NOMO-1 (cell line): ENCODE data around the gene MNDA.
A peak's percentile ranks its signal among the peaks of the same experiment; 100 is the strongest.
"Not testable (repeated sequence)": the region's sequence is repeated elsewhere in the genome, so short reads cannot be mapped to it uniquely, and the experiment has no call there.

ENCODE experiments used
- DNase-seq, 2 experiments: peaks; one replicate each; lab custom pipeline; 2025; ENCODE audit not compliant: unreplicated experiment in 2 of 2; lab: John Stamatoyannopoulos, UW

MNDA gene

GRCh38 chr1:158836038-158836437, 4.9 kb downstream of the MNDA start:
- DNase-seq, result no peak

DNA sequence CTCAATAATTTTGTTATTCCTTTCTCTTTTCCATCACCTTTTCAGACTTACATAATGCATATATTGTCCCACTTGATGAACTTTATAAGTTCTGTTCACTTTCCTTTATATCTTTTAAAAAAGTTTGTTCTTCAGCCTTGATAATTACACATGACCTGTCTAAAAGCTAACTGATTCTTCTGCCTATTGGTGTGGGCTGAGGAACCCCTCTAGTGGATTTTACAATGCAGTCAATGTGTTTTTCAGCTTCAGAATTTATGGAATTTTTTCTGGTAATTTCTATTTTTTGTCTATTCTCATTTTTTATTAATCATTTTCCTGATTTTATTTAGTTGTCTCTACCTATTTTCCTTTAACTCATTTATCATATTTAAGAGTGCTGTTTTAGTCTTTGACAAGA, 7.5 kb downstream of the MNDA start:
- DNase-seq, result no peak

DNA sequence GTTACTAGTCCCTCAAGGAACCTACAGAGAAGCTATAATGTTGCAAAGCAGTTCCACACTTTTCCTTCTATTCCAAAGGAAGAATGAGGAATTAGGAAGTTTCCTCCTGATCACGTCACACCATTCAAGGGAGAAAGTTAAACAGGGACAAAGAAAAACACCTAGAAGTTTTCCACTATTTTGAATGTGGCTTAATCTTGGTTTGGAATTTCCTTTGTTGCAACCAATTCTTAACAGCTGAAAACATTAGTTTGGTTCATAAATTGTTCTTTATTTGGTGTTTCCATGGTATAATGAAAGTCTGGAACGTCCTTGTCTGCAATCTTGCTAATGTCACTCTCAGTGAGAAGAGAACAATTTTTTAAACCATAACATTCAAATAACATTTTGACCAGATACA, 8.4 kb downstream of the MNDA start:
- DNase-seq, result no peak

DNA sequence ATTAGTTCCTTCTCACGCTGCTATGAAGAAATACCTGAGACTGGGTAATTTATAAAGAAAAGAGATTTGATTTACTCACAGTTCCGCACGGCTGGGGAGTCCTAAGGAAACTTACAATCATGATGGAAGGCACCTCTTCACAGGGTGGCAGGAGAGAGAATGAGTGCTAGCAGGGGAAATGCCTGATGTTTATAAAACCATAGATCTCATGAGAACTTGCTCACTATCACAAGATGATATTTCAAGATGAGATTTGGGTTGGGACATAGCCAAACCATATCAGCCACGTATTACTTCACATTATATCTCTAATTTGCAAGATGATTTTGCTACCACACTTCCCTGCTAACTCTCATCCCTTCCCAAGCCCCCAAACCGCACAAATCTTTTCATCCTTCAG, 9.1 kb downstream of the MNDA start:
- peak in 1 of 2 experiments; percentile 18 for DNase-seq

DNA sequence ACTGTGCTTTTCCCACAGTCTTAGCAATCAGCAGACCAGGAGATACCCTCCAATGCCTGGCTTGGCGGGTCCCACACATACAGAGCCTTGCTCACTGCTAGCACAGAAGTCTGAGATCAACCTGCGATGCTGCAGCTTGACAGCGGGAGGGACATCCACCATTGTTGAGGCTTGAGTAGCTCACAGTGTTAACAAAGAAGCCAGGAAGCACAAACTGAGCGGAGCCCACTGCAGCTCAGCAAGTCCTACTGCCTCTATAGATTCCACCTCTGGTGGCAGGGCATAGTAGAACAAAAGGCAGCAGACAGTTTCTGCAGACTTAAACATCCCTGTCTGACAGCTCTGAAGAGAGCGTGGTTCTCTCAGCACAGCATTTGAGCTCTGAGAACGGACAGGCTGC, 33.4 kb downstream of the MNDA start:
- no peak for DNase-seq

DNA sequence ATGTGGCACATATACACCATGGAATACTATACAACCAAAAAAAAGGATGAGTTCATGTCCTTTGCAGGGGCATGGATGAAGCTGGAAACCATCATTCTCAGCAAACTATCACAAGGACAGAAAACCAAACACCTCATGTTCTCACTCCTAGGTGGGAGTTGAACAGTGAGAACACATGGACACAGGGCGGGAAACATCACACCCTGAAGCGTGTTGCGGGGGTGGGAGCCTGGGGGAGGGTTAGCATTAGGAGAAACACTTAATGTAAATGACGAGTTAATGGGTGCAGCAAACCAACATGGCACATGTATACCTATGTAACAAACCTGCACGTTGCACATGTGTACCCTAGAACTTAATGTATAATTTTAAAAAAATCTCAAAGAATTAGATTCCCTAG, 39.3 kb downstream of the MNDA start:
- not testable (repeated sequence) for DNase-seq

DNA sequence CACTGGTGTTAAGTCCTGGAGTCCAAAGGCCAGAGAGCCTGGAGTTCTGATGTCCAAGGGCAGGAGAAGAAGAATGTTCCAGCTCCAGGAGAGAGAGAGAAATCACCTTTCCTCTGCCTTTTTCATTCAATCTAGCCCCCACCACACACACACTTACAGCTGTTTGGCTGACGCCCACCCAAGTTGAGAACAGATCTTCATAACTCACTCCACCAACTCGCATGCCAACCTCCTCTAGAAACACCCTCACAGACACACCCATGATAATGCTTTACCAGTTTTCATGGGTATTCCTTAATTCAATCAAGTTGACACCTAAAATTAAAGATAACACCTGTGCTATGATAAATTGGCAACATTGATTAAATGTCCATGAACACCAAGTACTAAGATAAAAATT, 42.0 kb downstream of the MNDA start:
- no peak for DNase-seq

DNA sequence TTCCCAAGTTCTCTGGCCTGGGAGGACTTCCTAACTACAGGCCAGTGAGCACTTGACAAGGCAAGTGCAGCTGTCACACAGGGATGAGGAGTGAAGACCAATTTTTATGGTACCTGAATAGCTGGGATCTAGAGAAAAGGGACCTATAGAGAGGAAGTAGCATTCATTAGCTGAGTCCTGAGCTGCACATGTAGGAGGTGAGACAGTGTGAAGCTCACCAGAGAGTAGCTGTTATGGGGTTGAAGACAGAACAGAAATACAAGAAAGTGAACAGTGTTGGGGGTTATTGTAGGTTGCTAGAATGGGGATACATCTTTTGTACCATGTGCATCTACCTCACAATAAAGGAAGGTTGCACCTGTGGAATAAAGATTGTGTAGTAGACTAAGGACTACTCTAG, 62.5 kb downstream of the MNDA start:
- DNase-seq, result no peak

DNA sequence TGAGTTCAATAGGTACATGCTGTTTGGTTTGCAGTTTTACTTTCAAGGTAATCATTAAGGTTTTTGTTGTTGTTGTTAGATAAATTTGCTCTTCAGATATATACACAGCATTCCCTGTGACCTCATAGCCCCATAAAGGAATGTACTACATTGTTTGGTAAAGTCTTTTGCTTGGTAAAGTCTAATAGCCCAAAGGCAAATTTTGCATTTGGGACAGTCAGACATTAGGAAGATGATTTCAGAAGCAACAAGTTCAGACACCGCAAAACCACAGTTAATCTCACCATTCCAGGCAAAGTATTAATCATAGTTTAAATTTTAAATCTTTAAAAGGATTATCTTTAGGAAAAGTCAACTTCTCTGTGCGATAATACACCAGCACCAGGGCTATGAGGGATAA, 67.6 kb downstream of the MNDA start:
- no peak for DNase-seq
